Measurements from ENCODE around the gene HHATL. TPM values are rescaled to one million over a fixed set of nuclear protein-coding genes. Genes with fewer than 3 reads are reported as not detected.

The HHATL gene
- total and polyA plus RNA-seq, 10 donors, result 0.13 to 0.42 TPM; not detected in 8

- Histone ChIP-seq H3K4me3 (no peak overlapping the region), H3K27me3 (replicated peaks in 1 of 7) (no peaks in the 10 kb centered on the region), H3K36me3 (no peaks in the 10 kb centered on the region), H3K27ac (no peak overlapping the region), H3K9me3 (no peaks in the 10 kb centered on the region), H3K4me1 (no peaks in the 10 kb centered on the region)
- TF ChIP-seq, protein P1, sequence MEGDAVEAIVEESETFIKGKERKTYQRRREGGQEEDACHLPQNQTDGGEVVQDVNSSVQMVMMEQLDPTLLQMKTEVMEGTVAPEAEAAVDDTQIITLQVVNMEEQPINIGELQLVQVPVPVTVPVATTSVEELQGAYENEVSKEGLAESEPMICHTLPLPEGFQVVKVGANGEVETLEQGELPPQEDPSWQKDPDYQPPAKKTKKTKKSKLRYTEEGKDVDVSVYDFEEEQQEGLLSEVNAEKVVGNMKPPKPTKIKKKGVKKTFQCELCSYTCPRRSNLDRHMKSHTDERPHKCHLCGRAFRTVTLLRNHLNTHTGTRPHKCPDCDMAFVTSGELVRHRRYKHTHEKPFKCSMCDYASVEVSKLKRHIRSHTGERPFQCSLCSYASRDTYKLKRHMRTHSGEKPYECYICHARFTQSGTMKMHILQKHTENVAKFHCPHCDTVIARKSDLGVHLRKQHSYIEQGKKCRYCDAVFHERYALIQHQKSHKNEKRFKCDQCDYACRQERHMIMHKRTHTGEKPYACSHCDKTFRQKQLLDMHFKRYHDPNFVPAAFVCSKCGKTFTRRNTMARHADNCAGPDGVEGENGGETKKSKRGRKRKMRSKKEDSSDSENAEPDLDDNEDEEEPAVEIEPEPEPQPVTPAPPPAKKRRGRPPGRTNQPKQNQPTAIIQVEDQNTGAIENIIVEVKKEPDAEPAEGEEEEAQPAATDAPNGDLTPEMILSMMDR (IDR thresholded peaks at IDR 0.05 in 8 of 11, conservative IDR thresholded peaks at IDR 0.05 in 3 of 11), result no peak
- TF ChIP-seq POLR2AphosphoS5 (IDR thresholded peaks at IDR 0.05), result no peak
- no peak for TF ChIP-seq POLR2A (IDR thresholded peaks at IDR 0.05)
- WGBS, 5 donors, result 82 to 89% (median 83%) methylated on average over 4 of the region's 4 CpGs
- intact Hi-C loops (cut with DNase I; ENCODE audit: low total_unique reads), result no loop called here
- no peak for DNase-seq
Observed at GRCh38 chr3:42714171-42714852, 11.7 kb upstream of the HHATL start.

DNA sequence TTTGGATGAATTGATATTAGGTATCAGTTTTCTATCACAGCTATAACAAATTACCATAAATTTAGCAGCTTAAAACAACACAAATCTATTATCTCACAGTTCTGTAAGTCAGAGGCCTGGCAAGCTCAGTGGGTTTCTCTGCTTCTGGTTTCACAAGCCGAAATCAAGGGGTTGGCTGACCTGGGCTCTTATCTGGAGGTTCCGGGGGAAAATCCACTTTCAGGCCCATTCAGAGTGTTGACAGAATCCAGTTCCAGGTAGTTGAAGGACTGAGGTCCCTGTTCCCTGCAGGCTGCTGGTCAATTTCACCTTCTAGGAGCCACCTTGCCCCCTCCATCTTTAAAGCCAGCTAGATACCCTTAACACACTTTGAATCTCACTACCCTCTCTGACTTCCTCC lies 11.1 kb upstream of the HHATL start:
- Histone ChIP-seq H3K27me3 (replicated peaks in 1 of 7) (no peaks in the 10 kb centered on the region), H3K36me3 (no peaks in the 10 kb centered on the region), H3K27ac (no peak overlapping the region), H3K4me3 (no peak overlapping the region), H3K4me1 (no peaks in the 10 kb centered on the region), H3K9me3 (no peaks in the 10 kb centered on the region)
- DNase-seq, result no peak
- 75 to 85% (median 79%) methylated on average over 2 of the region's 2 CpGs for WGBS, 5 donors
- intact Hi-C loops (cut with DNase I; ENCODE audit: low total_unique reads), result no loop called here
- TF ChIP-seq POLR2A (IDR thresholded peaks at IDR 0.05) (no peak), POLR2AphosphoS5 (IDR thresholded peaks at IDR 0.05) (no peak)
- TF ChIP-seq, protein P1 (IDR thresholded peaks at IDR 0.05 in 8 of 11, conservative IDR thresholded peaks at IDR 0.05 in 3 of 11), result no peak

DNA sequence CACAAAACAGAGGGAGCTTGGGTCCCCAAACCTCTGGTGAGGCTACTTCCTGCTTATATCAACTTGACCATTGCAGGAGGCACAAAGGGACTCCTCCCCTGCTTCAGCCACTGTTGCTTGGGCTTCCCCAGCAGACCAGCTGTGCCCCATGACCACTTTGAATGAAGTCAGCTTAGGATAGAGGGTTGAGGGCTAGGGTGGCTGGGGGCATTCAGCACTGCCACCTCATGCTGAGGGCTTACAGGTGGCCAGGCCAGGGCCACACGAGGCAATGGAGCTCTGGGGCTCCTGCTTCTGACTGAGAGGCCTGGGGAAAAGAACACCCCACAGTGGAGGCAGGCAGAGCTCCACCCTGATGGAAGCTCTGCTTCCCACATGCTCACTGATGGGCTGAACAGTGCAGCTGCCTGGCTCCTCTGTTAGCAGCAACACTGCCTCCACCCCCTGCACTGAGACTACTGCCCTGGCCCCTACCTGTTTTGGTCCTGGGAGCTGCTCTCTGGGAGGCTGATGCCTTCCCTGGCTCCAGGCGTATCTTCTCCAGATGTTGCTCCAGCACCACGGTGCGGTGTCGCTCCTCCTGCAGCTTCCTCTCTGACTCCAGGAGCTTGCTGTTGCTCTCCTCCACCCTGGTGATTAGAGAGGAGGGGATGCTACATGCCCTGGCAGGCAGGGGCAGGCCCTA lies 10.2 kb upstream of the HHATL start:
- Histone ChIP-seq H3K4me3 (no peak overlapping the region), H3K36me3 (no peaks in the 10 kb centered on the region), H3K27ac (no peak overlapping the region), H3K27me3 (replicated peaks in 1 of 7) (no peaks in the 10 kb centered on the region), H3K4me1 (no peaks in the 10 kb centered on the region), H3K9me3 (no peaks in the 10 kb centered on the region)
- no peak for DNase-seq
- intact Hi-C loops (cut with DNase I; ENCODE audit: low total_unique reads), result no loop called here
- no peak for TF ChIP-seq POLR2AphosphoS5 (IDR thresholded peaks at IDR 0.05)
- TF ChIP-seq, protein P1 (IDR thresholded peaks at IDR 0.05 in 8 of 11, conservative IDR thresholded peaks at IDR 0.05 in 3 of 11), result no peak
- no peak for TF ChIP-seq POLR2A (IDR thresholded peaks at IDR 0.05)
- 66 to 80% (median 76%) methylated on average over 3 to 5 of the region's 5 CpGs for WGBS, 5 donors

DNA sequence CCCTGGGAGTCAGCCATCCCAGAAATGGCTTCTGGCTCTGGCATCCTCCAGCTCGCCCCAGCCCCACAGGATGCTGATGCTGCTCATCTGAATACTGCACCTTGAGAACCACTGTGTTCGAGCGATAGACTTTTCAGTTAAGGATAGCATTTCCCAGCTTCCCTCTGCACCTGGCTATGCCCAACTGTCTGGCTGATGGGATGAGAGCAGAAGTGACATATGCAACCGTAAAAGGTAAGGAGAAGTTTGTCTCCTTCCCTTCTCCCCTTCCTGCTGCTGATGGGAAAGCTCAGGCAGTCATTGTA lies 9.7 kb upstream of the HHATL start:
- no peaks in the 10 kb centered on the region for H3K36me3 ChIP-seq
- H3K4me3 ChIP-seq, result no peak overlapping the region
- no peaks in the 10 kb centered on the region for H3K27me3 ChIP-seq (replicated peaks in 1 of 7)
- WGBS, 5 donors, result 80 to 91% (median 89%) methylated on average over 4 of the region's 4 CpGs
- no peaks in the 10 kb centered on the region for H3K9me3 ChIP-seq
- H3K27ac ChIP-seq, result no peak overlapping the region
- no peak for DNase-seq
- no peaks in the 10 kb centered on the region for H3K4me1 ChIP-seq
- intact Hi-C loops (cut with DNase I; ENCODE audit: low total_unique reads), result no loop called here
- TF ChIP-seq, protein P1 (IDR thresholded peaks at IDR 0.05 in 8 of 11, conservative IDR thresholded peaks at IDR 0.05 in 3 of 11), result no peak
- TF ChIP-seq POLR2AphosphoS5 (IDR thresholded peaks at IDR 0.05) (no peak), POLR2A (IDR thresholded peaks at IDR 0.05) (no peak)
